ENCODE results near the gene EPB41L1. TPM values are rescaled to one million over a fixed set of nuclear protein-coding genes. Genes with fewer than 3 reads are reported as not detected.

Gene EPB41L1
- total RNA-seq, 1 experiment from 2014 or later: 129 TPM

DNA sequence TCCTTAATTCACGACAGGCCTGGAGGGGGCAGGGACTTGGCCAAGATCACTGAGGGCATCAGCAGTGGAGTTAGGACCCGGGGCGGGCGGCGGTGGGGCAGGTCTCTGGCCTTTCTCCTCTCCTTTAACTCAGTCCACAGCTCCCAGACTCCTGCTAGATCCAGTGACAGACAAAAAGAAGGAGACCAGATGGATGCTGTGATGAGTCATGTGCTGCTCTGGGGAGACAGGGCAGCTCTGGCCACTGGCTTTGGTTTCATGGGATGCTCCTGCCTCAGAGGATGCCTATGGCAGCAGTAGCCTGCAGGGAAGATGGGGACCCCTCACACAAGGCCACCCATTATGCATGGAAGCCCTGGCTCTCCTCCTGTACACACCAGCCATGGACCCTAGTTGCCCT is 20.5 kb downstream of the EPB41L1 start:
- Mint-ChIP-seq H3K4me1 (ENCODE audit: low read depth, unreplicated experiment) (no peaks in the 10 kb centered on the region), H3K36me3 (ENCODE audit: insufficient read depth, unreplicated experiment) (peaks cover 18% of the 10 kb centered on the region), H3K27me3 (ENCODE audit: insufficient read depth, unreplicated experiment) (no peaks in the 10 kb centered on the region), H3K9me3 (ENCODE audit: unreplicated experiment) (no peaks in the 10 kb centered on the region), H3K4me3 (ENCODE audit: unreplicated experiment) (no peak overlapping the region), H3K27ac (ENCODE audit: unreplicated experiment) (no peak overlapping the region)
- Histone ChIP-seq H3K9me3 (no peaks in the 10 kb centered on the region), H3K4me1 (no peaks in the 10 kb centered on the region), H3K4me3 (ENCODE audit: low read depth, low read length) (no peak overlapping the region), H3K36me3 (ENCODE audit: control insufficient read depth, insufficient read depth, low read length) (no peaks in the 10 kb centered on the region; the same call in 1 of the 2 replicates), H3K27me3 (replicated peaks; ENCODE audit: control insufficient read depth, insufficient read depth, low read length) (no peaks in the 10 kb centered on the region)
- no peak for DNase-seq
- intact Hi-C loops (cut with micrococcal nuclease; ENCODE audit: unreplicated experiment): no loop called here
- BruUV-seq (replicated peaks): no TSS peak
- ChIA-PET CTCF (interaction anchor here (0.7 to 1.1 kb wide), 2 partner anchors 25 to 182 kb away, joined by 3 read pairs; no protein-coding TSS in a partner anchor), POLR2A (no interaction called here)
- TF ChIP-seq, protein P1, sequence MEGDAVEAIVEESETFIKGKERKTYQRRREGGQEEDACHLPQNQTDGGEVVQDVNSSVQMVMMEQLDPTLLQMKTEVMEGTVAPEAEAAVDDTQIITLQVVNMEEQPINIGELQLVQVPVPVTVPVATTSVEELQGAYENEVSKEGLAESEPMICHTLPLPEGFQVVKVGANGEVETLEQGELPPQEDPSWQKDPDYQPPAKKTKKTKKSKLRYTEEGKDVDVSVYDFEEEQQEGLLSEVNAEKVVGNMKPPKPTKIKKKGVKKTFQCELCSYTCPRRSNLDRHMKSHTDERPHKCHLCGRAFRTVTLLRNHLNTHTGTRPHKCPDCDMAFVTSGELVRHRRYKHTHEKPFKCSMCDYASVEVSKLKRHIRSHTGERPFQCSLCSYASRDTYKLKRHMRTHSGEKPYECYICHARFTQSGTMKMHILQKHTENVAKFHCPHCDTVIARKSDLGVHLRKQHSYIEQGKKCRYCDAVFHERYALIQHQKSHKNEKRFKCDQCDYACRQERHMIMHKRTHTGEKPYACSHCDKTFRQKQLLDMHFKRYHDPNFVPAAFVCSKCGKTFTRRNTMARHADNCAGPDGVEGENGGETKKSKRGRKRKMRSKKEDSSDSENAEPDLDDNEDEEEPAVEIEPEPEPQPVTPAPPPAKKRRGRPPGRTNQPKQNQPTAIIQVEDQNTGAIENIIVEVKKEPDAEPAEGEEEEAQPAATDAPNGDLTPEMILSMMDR (IDR thresholded peaks at IDR 0.05; ENCODE audit: insufficient read depth in 1 of 2, low read depth in 1 of 2, low read length in 1 of 2, severe bottlenecking in 1 of 2, unreplicated experiment in 1 of 2): no peak

GRCh38 chr20:36175475-36175995 is 21.0 kb downstream of the EPB41L1 start:
- no peaks in the 10 kb centered on the region for H3K4me1 Mint-ChIP-seq (ENCODE audit: low read depth, unreplicated experiment)
- Histone ChIP-seq H3K4me3 (ENCODE audit: low read depth, low read length) (no peak overlapping the region), H3K4me1 (no peaks in the 10 kb centered on the region), H3K9me3 (no peaks in the 10 kb centered on the region), H3K36me3 (ENCODE audit: control insufficient read depth, insufficient read depth, low read length) (no peaks in the 10 kb centered on the region; the same call in 1 of the 2 replicates), H3K27me3 (replicated peaks; ENCODE audit: control insufficient read depth, insufficient read depth, low read length) (no peaks in the 10 kb centered on the region)
- no TSS peak for BruUV-seq (replicated peaks)
- intact Hi-C loops (cut with micrococcal nuclease; ENCODE audit: unreplicated experiment): no loop called here
- ChIA-PET POLR2A (no interaction called here), CTCF (interaction anchor here (1.0 to 1.1 kb wide), 2 partner anchors 24 to 181 kb away, joined by 3 read pairs; no protein-coding TSS in a partner anchor)
- TF ChIP-seq, protein P1 (IDR thresholded peaks at IDR 0.05; ENCODE audit: insufficient read depth in 1 of 2, low read depth in 1 of 2, low read length in 1 of 2, severe bottlenecking in 1 of 2, unreplicated experiment in 1 of 2): no peak
- H3K9me3 Mint-ChIP-seq (ENCODE audit: unreplicated experiment): no peaks in the 10 kb centered on the region
- no peak for DNase-seq
- H3K27me3 Mint-ChIP-seq (ENCODE audit: insufficient read depth, unreplicated experiment): no peaks in the 10 kb centered on the region
- peaks cover 17% of the 10 kb centered on the region for H3K36me3 Mint-ChIP-seq (ENCODE audit: insufficient read depth, unreplicated experiment)
- H3K4me3 Mint-ChIP-seq (ENCODE audit: unreplicated experiment): no peak overlapping the region
- H3K27ac Mint-ChIP-seq (ENCODE audit: unreplicated experiment): no peak overlapping the region

- H3K36me3 Mint-ChIP-seq (ENCODE audit: insufficient read depth, unreplicated experiment): peaks cover 16% of the 10 kb centered on the region
- no peaks in the 10 kb centered on the region for H3K9me3 Mint-ChIP-seq (ENCODE audit: unreplicated experiment)
- no peaks in the 10 kb centered on the region for H3K4me1 Mint-ChIP-seq (ENCODE audit: low read depth, unreplicated experiment)
- ChIA-PET POLR2A (no interaction called here), CTCF (interaction anchor here (0.6 to 1.2 kb wide), 2 partner anchors 187 to 192 kb away, joined by 3 to 4 read pairs; no protein-coding TSS in a partner anchor)
- no peak for DNase-seq
- intact Hi-C loops (cut with micrococcal nuclease; ENCODE audit: unreplicated experiment): no loop called here
- no peak overlapping the region for H3K4me3 Mint-ChIP-seq (ENCODE audit: unreplicated experiment)
- Histone ChIP-seq H3K9me3 (no peaks in the 10 kb centered on the region), H3K4me3 (ENCODE audit: low read depth, low read length) (no peak overlapping the region), H3K4me1 (no peaks in the 10 kb centered on the region), H3K36me3 (ENCODE audit: control insufficient read depth, insufficient read depth, low read length) (no peaks in the 10 kb centered on the region; the same call in 1 of the 2 replicates), H3K27me3 (replicated peaks; ENCODE audit: control insufficient read depth, insufficient read depth, low read length) (no peaks in the 10 kb centered on the region)
- no peak overlapping the region for H3K27ac Mint-ChIP-seq (ENCODE audit: unreplicated experiment)
- TF ChIP-seq, protein P1 (IDR thresholded peaks at IDR 0.05; ENCODE audit: insufficient read depth in 1 of 2, low read depth in 1 of 2, low read length in 1 of 2, severe bottlenecking in 1 of 2, unreplicated experiment in 1 of 2): no peak
- no peaks in the 10 kb centered on the region for H3K27me3 Mint-ChIP-seq (ENCODE audit: insufficient read depth, unreplicated experiment)
- no TSS peak for BruUV-seq (replicated peaks)
Observed at GRCh38 chr20:36177716-36178115, 23.2 kb downstream of the EPB41L1 start.
